ENCODE measurements around the gene FBP1. TPM values are rescaled to one million over a fixed set of nuclear protein-coding genes. Genes with fewer than 3 reads are reported as not detected.

The FBP1 gene
- polyA plus RNA-seq (2013, experiment 1 of 4), result not detected
- polyA plus RNA-seq (2013, experiment 2 of 4), result 0.20 TPM
- not detected for polyA plus RNA-seq (2013, experiment 3 of 4)
- polyA plus RNA-seq (2013, experiment 4 of 4), result 0.49 TPM

- Histone ChIP-seq H3K27ac (ENCODE audit: insufficient read depth, low read depth, low read length, poor library complexity, severe bottlenecking) (no peak within 1 kb of the TSS), H3K4me1 (ENCODE audit: control insufficient read depth, insufficient read depth, low read length) (peaks cover 17% of the 10 kb centered on the region), H3K27me3 (ENCODE audit: control insufficient read depth, insufficient read depth, low read length, poor library complexity, severe bottlenecking) (peaks cover 54% of the 10 kb centered on the region), H3K36me3 (ENCODE audit: control insufficient read depth, insufficient read depth, low read length) (no peaks in the 10 kb centered on the region), H3K9me3 (ENCODE audit: control insufficient read depth, low read length) (no peaks in the 10 kb centered on the region), H3K4me3 (ENCODE audit: insufficient read depth, low read depth, low read length) (peak within 1 kb of the TSS; percentile 47)
- 3% methylated on average over 76 to 79 of the region's 79 CpGs for WGBS, 2 experiments
Observed at GRCh38 chr9:94639061-94639998, at the start of gene FBP1. Gene FBP1 (minus strand): TSS chr9:94639518. CDS start chr9:94639310, 208 bp downstream.

GRCh38 chr9:94687451-94687850 lies 48.1 kb upstream of the FBP1 start:
- no peak overlapping the region for H3K4me3 ChIP-seq (ENCODE audit: insufficient read depth, low read depth, low read length)
- no peak overlapping the region for H3K27ac ChIP-seq (ENCODE audit: insufficient read depth, low read depth, low read length, poor library complexity, severe bottlenecking)
- WGBS, 2 experiments, result 88 to 94% methylated on average over 2 of the region's 2 CpGs
- no peaks in the 10 kb centered on the region for H3K9me3 ChIP-seq (ENCODE audit: control insufficient read depth, low read length)
- H3K27me3 ChIP-seq (ENCODE audit: control insufficient read depth, insufficient read depth, low read length, poor library complexity, severe bottlenecking), result no peaks in the 10 kb centered on the region
- no peaks in the 10 kb centered on the region for H3K36me3 ChIP-seq (ENCODE audit: control insufficient read depth, insufficient read depth, low read length)
- peaks cover under 1% of the 10 kb centered on the region for H3K4me1 ChIP-seq (ENCODE audit: control insufficient read depth, insufficient read depth, low read length)

GRCh38 chr9:94685359-94685758 lies 46.0 kb upstream of the FBP1 start:
- H3K27me3 ChIP-seq (ENCODE audit: control insufficient read depth, insufficient read depth, low read length, poor library complexity, severe bottlenecking), result no peaks in the 10 kb centered on the region
- H3K36me3 ChIP-seq (ENCODE audit: control insufficient read depth, insufficient read depth, low read length), result no peaks in the 10 kb centered on the region
- no peak overlapping the region for H3K4me3 ChIP-seq (ENCODE audit: insufficient read depth, low read depth, low read length)
- no peak overlapping the region for H3K27ac ChIP-seq (ENCODE audit: insufficient read depth, low read depth, low read length, poor library complexity, severe bottlenecking)
- no peaks in the 10 kb centered on the region for H3K4me1 ChIP-seq (ENCODE audit: control insufficient read depth, insufficient read depth, low read length)
- no peaks in the 10 kb centered on the region for H3K9me3 ChIP-seq (ENCODE audit: control insufficient read depth, low read length)
- 90 to 92% methylated on average over 2 of the region's 2 CpGs for WGBS, 2 experiments

GRCh38 chr9:94681508-94681907 lies 42.2 kb upstream of the FBP1 start:
- WGBS, 2 experiments, result 31 to 43% methylated on average over 7 of the region's 7 CpGs
- no peaks in the 10 kb centered on the region for H3K4me1 ChIP-seq (ENCODE audit: control insufficient read depth, insufficient read depth, low read length)
- H3K27ac ChIP-seq (ENCODE audit: insufficient read depth, low read depth, low read length, poor library complexity, severe bottlenecking), result no peak overlapping the region
- H3K9me3 ChIP-seq (ENCODE audit: control insufficient read depth, low read length), result no peaks in the 10 kb centered on the region
- H3K4me3 ChIP-seq (ENCODE audit: insufficient read depth, low read depth, low read length), result no peak overlapping the region
- H3K27me3 ChIP-seq (ENCODE audit: control insufficient read depth, insufficient read depth, low read length, poor library complexity, severe bottlenecking), result no peaks in the 10 kb centered on the region
- H3K36me3 ChIP-seq (ENCODE audit: control insufficient read depth, insufficient read depth, low read length), result no peaks in the 10 kb centered on the region

GRCh38 chr9:94680621-94681020 lies 41.3 kb upstream of the FBP1 start:
- no peaks in the 10 kb centered on the region for H3K4me1 ChIP-seq (ENCODE audit: control insufficient read depth, insufficient read depth, low read length)
- H3K9me3 ChIP-seq (ENCODE audit: control insufficient read depth, low read length), result no peaks in the 10 kb centered on the region
- H3K36me3 ChIP-seq (ENCODE audit: control insufficient read depth, insufficient read depth, low read length), result no peaks in the 10 kb centered on the region
- H3K27me3 ChIP-seq (ENCODE audit: control insufficient read depth, insufficient read depth, low read length, poor library complexity, severe bottlenecking), result no peaks in the 10 kb centered on the region
- H3K27ac ChIP-seq (ENCODE audit: insufficient read depth, low read depth, low read length, poor library complexity, severe bottlenecking), result no peak overlapping the region
- WGBS, 2 experiments, result 74 to 81% methylated on average over 2 of the region's 2 CpGs
- no peak overlapping the region for H3K4me3 ChIP-seq (ENCODE audit: insufficient read depth, low read depth, low read length)

GRCh38 chr9:94680020-94680419 lies 40.7 kb upstream of the FBP1 start:
- Histone ChIP-seq H3K9me3 (ENCODE audit: control insufficient read depth, low read length) (no peaks in the 10 kb centered on the region), H3K4me3 (ENCODE audit: insufficient read depth, low read depth, low read length) (no peak overlapping the region), H3K36me3 (ENCODE audit: control insufficient read depth, insufficient read depth, low read length) (no peaks in the 10 kb centered on the region), H3K4me1 (ENCODE audit: control insufficient read depth, insufficient read depth, low read length) (no peaks in the 10 kb centered on the region), H3K27ac (ENCODE audit: insufficient read depth, low read depth, low read length, poor library complexity, severe bottlenecking) (no peak overlapping the region), H3K27me3 (ENCODE audit: control insufficient read depth, insufficient read depth, low read length, poor library complexity, severe bottlenecking) (no peaks in the 10 kb centered on the region)
- 94 to 100% methylated on average over 1 of the region's 1 CpG for WGBS, 2 experiments

- Histone ChIP-seq H3K27me3 (ENCODE audit: control insufficient read depth, insufficient read depth, low read length, poor library complexity, severe bottlenecking) (no peaks in the 10 kb centered on the region), H3K4me3 (ENCODE audit: insufficient read depth, low read depth, low read length) (no peak overlapping the region), H3K9me3 (ENCODE audit: control insufficient read depth, low read length) (no peaks in the 10 kb centered on the region), H3K27ac (ENCODE audit: insufficient read depth, low read depth, low read length, poor library complexity, severe bottlenecking) (no peak overlapping the region), H3K36me3 (ENCODE audit: control insufficient read depth, insufficient read depth, low read length) (no peaks in the 10 kb centered on the region), H3K4me1 (ENCODE audit: control insufficient read depth, insufficient read depth, low read length) (no peaks in the 10 kb centered on the region)
- 88 to 95% methylated on average over 7 to 8 of the region's 8 CpGs for WGBS, 2 experiments
Observed at GRCh38 chr9:94679587-94679986, 40.3 kb upstream of the FBP1 start.

- 92 to 95% methylated on average over 4 of the region's 4 CpGs for WGBS, 2 experiments
- Histone ChIP-seq H3K4me1 (ENCODE audit: control insufficient read depth, insufficient read depth, low read length) (no peaks in the 10 kb centered on the region), H3K9me3 (ENCODE audit: control insufficient read depth, low read length) (no peaks in the 10 kb centered on the region), H3K36me3 (ENCODE audit: control insufficient read depth, insufficient read depth, low read length) (no peaks in the 10 kb centered on the region), H3K27me3 (ENCODE audit: control insufficient read depth, insufficient read depth, low read length, poor library complexity, severe bottlenecking) (no peaks in the 10 kb centered on the region), H3K4me3 (ENCODE audit: insufficient read depth, low read depth, low read length) (no peak overlapping the region), H3K27ac (ENCODE audit: insufficient read depth, low read depth, low read length, poor library complexity, severe bottlenecking) (no peak overlapping the region)
Observed at GRCh38 chr9:94677929-94678328, 38.6 kb upstream of the FBP1 start.

GRCh38 chr9:94676446-94677131 lies 37.3 kb upstream of the FBP1 start:
- no peaks in the 10 kb centered on the region for H3K9me3 ChIP-seq (ENCODE audit: control insufficient read depth, low read length)
- no peak overlapping the region for H3K27ac ChIP-seq (ENCODE audit: insufficient read depth, low read depth, low read length, poor library complexity, severe bottlenecking)
- H3K4me1 ChIP-seq (ENCODE audit: control insufficient read depth, insufficient read depth, low read length), result no peaks in the 10 kb centered on the region
- WGBS, 2 experiments, result 93 to 94% methylated on average over 9 of the region's 9 CpGs
- no peaks in the 10 kb centered on the region for H3K27me3 ChIP-seq (ENCODE audit: control insufficient read depth, insufficient read depth, low read length, poor library complexity, severe bottlenecking)
- H3K36me3 ChIP-seq (ENCODE audit: control insufficient read depth, insufficient read depth, low read length), result no peaks in the 10 kb centered on the region
- H3K4me3 ChIP-seq (ENCODE audit: insufficient read depth, low read depth, low read length), result no peak overlapping the region

Measured in ectodermal cell (in vitro differentiated cells).